HUES6 (cell line): ENCODE measurements around the gene PNLIPRP2.

Experiments used
- H3K27ac ChIP-seq: 2 replicates; pipeline ENCODE4 v1.7.0; 2013; ENCODE audit warnings: low read depth, mild to moderate bottlenecking, low read length, inconsistent platforms
- H3K27me3 ChIP-seq: 2 replicates; pipeline ENCODE4 v1.6.1; 2013; ENCODE audit warnings: low read length; ENCODE audit not compliant: control insufficient read depth, insufficient read depth
- H3K36me3 ChIP-seq: 2 replicates; pipeline ENCODE4 v1.6.1; 2013; ENCODE audit warnings: low read length; ENCODE audit not compliant: control insufficient read depth, insufficient read depth
- H3K4me1 ChIP-seq: 2 replicates; pipeline ENCODE4 v1.6.1; 2013; ENCODE audit warnings: low read length; ENCODE audit not compliant: control insufficient read depth, insufficient read depth
- H3K4me3 ChIP-seq: 2 replicates; pipeline ENCODE4 v1.5.1; 2013; ENCODE audit warnings: low read depth, low read length
- H3K9ac ChIP-seq: one replicate; pipeline ENCODE4 v1.6.1; 2013; ENCODE audit warnings: mild to moderate bottlenecking, low read length
- H3K9me3 ChIP-seq: 2 replicates; pipeline ENCODE4 v1.6.1; 2013; ENCODE audit warnings: low read depth, low read length; ENCODE audit not compliant: control insufficient read depth, insufficient read depth

The PNLIPRP2 gene

GRCh38 chr10:116694243-116694926, 73.6 kb downstream of the PNLIPRP2 start:
- Histone ChIP-seq H3K27ac (no peak overlapping the region; the same call in 1 of the 2 replicates), H3K9me3 (no peaks in the 10 kb centered on the region), H3K4me3 (peak overlapping the region; percentile 17; the same call in 1 of the 2 replicates), H3K9ac (peak overlapping the region; percentile 54), H3K36me3 (no peaks in the 10 kb centered on the region), H3K27me3 (no peaks in the 10 kb centered on the region), H3K4me1 (peaks cover 37% of the 10 kb centered on the region)
